Ectodermal cell (in vitro differentiated cells): ENCODE data around the gene KIF5A.
"Not testable (repeated sequence)": the region's sequence is repeated elsewhere in the genome, so short reads cannot be mapped to it uniquely, and the experiment has no call there.

ENCODE experiments used
- H3K27ac ChIP-seq: 2 replicates; pipeline ENCODE4 v1.7.0; 2013; ENCODE audit warnings: mild to moderate bottlenecking, low read depth, low read length; ENCODE audit not compliant: insufficient read depth, poor library complexity, severe bottlenecking
- H3K27me3 ChIP-seq: 2 replicates; pipeline ENCODE4 v1.7.0; 2013; ENCODE audit warnings: mild to moderate bottlenecking, low read length; ENCODE audit not compliant: insufficient read depth, control insufficient read depth, poor library complexity, severe bottlenecking
- H3K36me3 ChIP-seq: one replicate; pipeline ENCODE4 v1.7.0; 2013; ENCODE audit warnings: low read length; ENCODE audit not compliant: control insufficient read depth, insufficient read depth
- H3K4me1 ChIP-seq: one replicate; pipeline ENCODE4 v1.7.0; 2013; ENCODE audit warnings: low read length; ENCODE audit not compliant: control insufficient read depth, insufficient read depth
- H3K4me3 ChIP-seq: 2 replicates; pipeline ENCODE4 v1.7.0; 2013; ENCODE audit warnings: low read depth, low read length, control low read depth; ENCODE audit not compliant: insufficient read depth
- H3K9me3 ChIP-seq: 2 replicates; pipeline ENCODE4 v1.7.0; 2013; ENCODE audit warnings: mild to moderate bottlenecking, low read length, moderate library complexity; ENCODE audit not compliant: control insufficient read depth
- WGBS, 2 experiments: methylation state at CpG; one replicate each; pipeline ENCODE4 v1.1.7; 2013; ENCODE audit warnings: missing lambda C conversion rate in 2 of 2; 5-methylcytosine and 5-hydroxymethylcytosine counted together

Gene KIF5A

DNA sequence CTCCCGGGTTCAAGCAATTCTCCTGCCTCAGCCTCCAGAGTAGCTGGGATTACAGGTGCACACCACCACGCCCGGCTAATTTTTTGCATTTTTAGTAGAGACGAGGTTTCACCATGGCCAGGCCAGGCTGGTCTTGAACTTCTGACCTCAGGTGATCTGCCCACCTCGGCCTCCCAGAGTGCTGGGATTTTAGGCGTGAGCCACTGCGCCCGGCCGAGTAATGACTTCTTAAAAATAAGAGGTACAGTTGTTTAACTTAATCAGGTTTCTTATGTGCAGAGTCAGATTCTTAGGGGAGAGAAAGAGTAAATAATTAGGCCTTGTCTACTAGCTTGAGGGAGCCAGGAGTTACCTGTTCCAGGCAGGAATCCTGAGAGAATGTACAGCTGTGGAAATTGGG, 35.6 kb upstream of the KIF5A start:
- peaks cover 51% of the 10 kb centered on the region for H3K36me3 ChIP-seq
- 96 to 97% methylated on average over 9 of the region's 9 CpGs for WGBS, 2 experiments

DNA sequence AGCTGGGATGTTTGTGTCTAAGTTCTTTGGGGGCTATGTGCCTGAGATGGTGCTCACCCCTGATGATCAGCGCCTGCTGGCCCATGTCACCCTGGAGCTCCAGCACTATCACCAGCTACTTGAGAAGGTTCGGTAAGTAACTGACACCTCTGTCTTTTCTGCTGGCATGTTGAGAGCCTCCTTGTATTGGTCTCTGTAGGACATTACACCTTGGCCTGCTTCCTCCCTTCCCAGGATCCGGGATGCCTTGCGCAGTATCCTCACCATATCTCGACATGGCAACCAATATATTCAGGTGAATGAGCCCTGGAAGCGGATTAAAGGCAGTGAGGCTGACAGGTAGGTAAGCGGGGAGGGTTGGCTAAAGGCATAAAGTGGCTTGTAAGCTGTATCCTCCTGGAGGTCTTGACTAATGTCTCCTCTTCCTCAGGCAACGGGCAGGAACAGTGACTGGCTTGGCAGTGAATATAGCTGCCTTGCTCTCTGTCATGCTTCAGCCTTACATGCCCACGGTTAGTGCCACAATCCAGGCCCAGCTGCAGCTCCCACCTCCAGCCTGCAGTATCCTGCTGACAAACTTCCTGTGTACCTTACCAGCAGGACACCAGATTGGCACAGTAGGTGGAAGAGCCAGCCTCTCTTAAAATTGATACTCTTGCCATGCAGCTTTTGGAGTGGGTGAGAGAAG, 35.0 kb upstream of the KIF5A start:
- peaks cover 45% of the 10 kb centered on the region for H3K36me3 ChIP-seq
- no peaks in the 10 kb centered on the region for H3K27me3 ChIP-seq
- peaks cover 4% of the 10 kb centered on the region for H3K4me1 ChIP-seq
- H3K27ac ChIP-seq: no peak overlapping the region
- no peak overlapping the region for H3K4me3 ChIP-seq
- H3K9me3 ChIP-seq: no peaks in the 10 kb centered on the region
- WGBS, 2 experiments: 94 to 95% methylated on average over 9 of the region's 9 CpGs

More for the DNA sequence above, 35.6 kb upstream of the KIF5A start:
- not testable (repeated sequence) for H3K27me3 ChIP-seq, H3K27ac ChIP-seq, H3K9me3 ChIP-seq, H3K4me3 ChIP-seq, H3K4me1 ChIP-seq

DNA sequence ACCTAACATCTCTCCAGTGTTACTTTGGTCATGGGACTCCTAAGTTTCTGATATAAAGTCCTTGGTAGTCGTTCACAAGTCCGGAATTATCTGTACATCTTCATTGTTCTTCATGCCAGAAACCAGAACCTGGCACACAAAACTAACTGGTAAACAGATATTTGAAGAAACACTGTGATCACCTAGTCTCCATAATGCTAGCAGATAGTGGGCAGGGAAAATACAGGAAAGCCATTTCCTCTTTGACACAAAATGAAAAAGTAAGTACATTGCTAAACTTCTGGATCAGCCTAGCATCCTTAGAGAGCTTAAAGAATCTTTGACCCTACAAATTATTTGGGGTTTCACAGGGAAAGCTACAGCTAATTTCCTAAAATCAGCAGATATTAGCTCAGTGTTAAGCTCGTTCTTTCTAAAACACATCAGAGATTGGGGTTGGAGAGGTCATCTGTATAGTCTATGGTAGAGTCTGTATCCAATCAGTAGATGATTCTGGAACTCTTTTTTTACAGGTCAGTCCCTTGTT, 34.4 kb upstream of the KIF5A start:
- H3K36me3 ChIP-seq: peaks cover 45% of the 10 kb centered on the region
- H3K27ac ChIP-seq: no peak overlapping the region
- no peaks in the 10 kb centered on the region for H3K9me3 ChIP-seq
- WGBS, 2 experiments: 93% methylated on average over 3 of the region's 3 CpGs
- no peaks in the 10 kb centered on the region for H3K27me3 ChIP-seq
- no peak overlapping the region for H3K4me3 ChIP-seq
- peaks cover 4% of the 10 kb centered on the region for H3K4me1 ChIP-seq

DNA sequence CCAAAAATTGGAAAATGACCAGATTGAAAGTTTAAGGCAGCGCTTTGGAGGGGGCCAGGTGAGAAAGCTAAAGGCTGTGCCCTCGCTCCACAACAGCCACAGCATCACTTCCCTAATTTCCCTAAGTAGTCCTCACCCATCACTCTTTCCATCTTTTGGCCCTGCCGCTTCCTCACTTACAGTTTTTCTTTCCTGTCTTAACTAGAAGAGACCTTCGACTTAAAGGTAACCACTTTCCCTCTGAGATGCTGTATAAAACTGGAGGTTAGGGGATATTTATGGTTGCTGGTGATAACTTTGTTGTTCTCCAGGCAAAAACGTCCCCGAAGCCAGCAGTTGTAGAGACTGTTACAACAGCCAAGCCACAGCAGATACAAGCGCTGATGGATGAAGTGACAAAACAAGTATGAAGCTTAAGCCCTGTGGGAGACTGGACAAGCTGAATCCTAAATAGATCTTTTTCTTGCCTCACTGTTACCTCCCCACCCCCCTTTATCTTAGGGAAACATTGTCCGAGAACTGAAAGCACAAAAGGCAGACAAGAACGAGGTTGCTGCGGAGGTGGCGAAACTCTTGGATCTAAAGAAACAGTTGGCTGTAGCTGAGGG, 33.8 kb upstream of the KIF5A start:
- H3K4me1 ChIP-seq: peaks cover 4% of the 10 kb centered on the region
- no peak overlapping the region for H3K27ac ChIP-seq
- H3K27me3 ChIP-seq: no peaks in the 10 kb centered on the region
- no peak overlapping the region for H3K4me3 ChIP-seq
- H3K36me3 ChIP-seq: peaks cover 40% of the 10 kb centered on the region
- 96 to 97% methylated on average over 11 of the region's 11 CpGs for WGBS, 2 experiments
- H3K9me3 ChIP-seq: no peaks in the 10 kb centered on the region

DNA sequence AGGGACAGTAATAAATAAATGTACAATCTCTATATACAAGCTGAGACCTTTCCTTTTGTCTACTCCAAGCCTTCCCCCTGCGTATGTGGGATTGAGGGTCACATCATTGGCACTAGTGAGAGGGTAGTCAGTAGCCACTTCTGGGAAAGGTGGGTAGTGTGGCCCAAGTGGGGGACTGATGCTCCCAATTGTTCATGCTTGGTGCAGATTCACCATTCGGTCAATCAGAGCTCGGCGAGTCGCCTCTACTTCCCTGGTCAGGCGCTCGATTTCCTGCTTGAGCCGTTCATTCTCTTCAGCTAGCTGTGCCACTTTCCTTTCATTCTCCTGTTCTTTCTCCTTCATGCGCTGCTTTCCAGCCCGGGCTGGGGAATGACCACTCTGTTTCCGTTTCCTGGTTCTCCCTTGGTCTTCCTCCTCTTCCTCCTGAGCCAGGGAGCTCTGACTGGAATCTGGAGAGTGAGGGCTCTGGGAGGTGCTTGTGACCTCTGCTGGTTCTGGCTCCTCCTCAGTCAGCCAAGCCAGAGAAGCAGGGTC, 33.2 kb upstream of the KIF5A start:
- Histone ChIP-seq H3K27me3 (no peaks in the 10 kb centered on the region), H3K27ac (no peak overlapping the region), H3K36me3 (peaks cover 36% of the 10 kb centered on the region)

DNA sequence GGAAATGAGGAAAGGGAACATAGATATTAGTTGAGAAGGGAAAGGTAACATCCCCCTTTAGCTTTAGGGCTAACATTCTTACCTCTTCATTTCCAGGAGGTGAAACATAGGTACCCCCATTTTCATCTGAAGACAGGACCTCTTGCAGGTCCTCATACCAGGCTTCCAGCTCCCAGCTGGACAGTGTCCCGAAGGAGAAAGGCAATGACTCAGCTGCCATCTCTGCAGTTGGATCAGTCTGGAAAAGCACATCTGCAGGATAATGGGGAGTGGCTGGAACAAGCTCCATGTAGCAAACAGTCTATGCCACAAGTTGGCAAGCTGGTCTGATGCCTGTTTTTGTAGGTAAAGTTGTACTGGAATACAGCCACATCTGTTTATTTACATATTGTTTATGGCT, 32.7 kb upstream of the KIF5A start:
- peaks cover 31% of the 10 kb centered on the region for H3K36me3 ChIP-seq
- no peak overlapping the region for H3K4me3 ChIP-seq
- peaks cover 11% of the 10 kb centered on the region for H3K4me1 ChIP-seq
- no peaks in the 10 kb centered on the region for H3K27me3 ChIP-seq
- H3K27ac ChIP-seq: no peak overlapping the region
- H3K9me3 ChIP-seq: no peaks in the 10 kb centered on the region
- 94 to 100% methylated on average over 1 of the region's 1 CpG for WGBS, 2 experiments

More for the DNA sequence above, 33.2 kb upstream of the KIF5A start:
- 93 to 95% methylated on average over 11 of the region's 11 CpGs for WGBS, 2 experiments
- H3K4me1 ChIP-seq: peaks cover 6% of the 10 kb centered on the region
- no peak overlapping the region for H3K4me3 ChIP-seq
- H3K9me3 ChIP-seq: no peaks in the 10 kb centered on the region

DNA sequence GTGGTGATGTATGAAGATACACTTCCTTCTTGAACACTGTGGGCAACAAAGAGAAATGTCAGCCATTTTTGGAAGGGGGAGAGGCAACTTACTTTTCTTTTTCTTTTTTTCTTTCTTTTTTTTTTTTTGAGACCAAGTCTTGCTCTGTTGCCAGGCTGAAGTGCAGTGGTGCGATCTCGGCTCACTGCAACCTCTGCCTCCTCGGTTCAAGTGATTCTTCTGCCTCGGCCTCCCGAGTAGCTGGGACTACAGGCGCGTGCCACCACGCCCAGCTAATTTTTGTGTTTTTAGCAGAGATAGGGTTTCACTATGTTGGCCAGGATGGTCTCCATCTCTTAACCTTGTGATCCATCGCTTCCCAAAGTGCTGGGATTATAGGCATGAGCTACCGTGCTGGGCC, 32.1 kb upstream of the KIF5A start:
- not testable (repeated sequence) for H3K27ac ChIP-seq, H3K9me3 ChIP-seq, H3K4me3 ChIP-seq, H3K27me3 ChIP-seq
- H3K4me1 ChIP-seq: peaks cover 12% of the 10 kb centered on the region
- peaks cover 25% of the 10 kb centered on the region for H3K36me3 ChIP-seq
- 90 to 96% methylated on average over 10 of the region's 10 CpGs for WGBS, 2 experiments

DNA sequence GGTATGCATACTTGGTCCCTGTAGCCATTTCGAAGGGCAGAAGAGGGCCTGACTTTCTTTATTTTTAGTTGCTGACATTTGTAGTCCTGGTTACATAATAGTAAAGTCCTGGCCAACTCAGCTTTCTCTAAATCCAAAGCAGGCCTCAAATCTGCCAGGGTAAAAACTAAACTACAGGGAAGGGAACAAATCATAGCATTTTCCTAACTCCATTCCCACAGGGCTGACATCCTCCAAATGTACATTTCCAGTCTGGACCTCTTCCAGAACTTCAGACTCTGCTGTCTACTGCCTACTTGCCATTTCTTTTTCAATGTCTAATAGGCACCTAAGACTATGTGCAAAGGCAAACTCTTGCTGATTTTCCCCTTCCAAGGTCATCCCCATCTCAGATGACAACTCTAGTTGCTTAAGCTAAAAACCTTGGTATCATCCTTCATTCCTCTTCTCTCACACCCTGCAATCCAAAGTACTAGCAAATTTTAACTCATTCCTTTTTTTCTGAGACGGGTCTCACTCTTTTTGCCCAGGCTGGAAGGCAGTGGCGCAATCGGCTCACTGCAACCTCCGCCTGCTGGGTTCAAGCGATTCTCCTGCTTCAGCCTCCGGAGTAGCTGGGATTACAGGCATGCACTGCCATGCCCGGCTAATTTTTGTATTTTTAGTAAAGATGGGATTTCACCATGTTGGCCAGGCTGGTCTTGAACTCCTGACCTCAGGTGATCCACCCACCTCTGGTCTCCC, 31.5 kb upstream of the KIF5A start:
- Histone ChIP-seq H3K9me3 (no peaks in the 10 kb centered on the region), H3K4me1 (peaks cover 12% of the 10 kb centered on the region), H3K27ac (no peak overlapping the region), H3K36me3 (peaks cover 25% of the 10 kb centered on the region), H3K27me3 (no peaks in the 10 kb centered on the region), H3K4me3 (no peak overlapping the region)
- WGBS, 2 experiments: 93 to 96% methylated on average over 8 of the region's 8 CpGs

DNA sequence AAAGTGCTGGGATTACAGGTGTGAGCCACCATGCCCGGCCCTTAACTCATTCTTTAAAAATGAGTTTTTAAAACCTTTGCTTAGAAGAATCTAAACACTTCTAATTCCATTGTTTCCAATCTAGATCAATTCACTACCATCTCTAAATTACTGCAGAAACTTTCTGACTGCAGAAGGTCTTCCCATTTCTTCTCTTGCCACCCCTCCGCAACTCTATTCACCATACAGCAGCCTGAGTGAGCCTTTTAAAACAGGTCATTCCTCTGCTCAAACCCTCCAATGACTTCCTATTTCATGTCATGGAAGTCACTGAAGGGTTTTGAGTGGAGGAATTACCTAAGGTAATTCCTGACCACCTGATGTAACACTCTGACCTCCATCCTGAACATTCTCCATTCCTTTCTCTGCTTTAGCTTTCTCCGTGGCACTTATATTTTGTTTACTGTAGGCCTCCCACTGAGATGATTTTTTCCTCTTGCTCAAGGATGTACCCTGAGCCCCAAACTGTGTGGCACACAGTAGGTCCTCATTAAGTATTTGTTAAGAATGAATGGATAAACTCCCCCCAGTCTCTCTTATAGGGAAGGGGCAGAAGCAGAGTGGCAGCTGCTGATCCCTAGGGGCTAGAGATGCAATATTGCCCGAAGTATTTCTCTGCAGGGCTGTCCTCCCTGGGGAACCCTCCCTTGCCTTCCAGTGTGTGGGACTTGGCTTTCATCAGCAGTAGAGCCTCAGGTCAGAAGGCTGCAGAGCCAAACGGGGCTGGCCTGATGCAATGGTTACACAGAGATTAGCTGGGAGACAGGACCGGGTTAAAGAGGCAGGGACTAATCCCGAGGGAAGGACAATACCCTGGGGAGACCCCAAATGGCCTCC, 30.7 kb upstream of the KIF5A start:
- Histone ChIP-seq H3K27me3 (no peaks in the 10 kb centered on the region), H3K27ac (peak overlapping the region; percentile 60), H3K9me3 (no peaks in the 10 kb centered on the region), H3K36me3 (peaks cover 24% of the 10 kb centered on the region), H3K4me1 (peaks cover 19% of the 10 kb centered on the region), H3K4me3 (peak overlapping the region; percentile 69)
- WGBS, 2 experiments: 35% methylated on average over 7 of the region's 7 CpGs
